CD8-positive, alpha-beta memory T cell (primary cell): Measurements from ENCODE around the gene ADIRF. TPM values are rescaled to one million over a fixed set of nuclear protein-coding genes. Genes with fewer than 3 reads are reported as not detected.
"Not testable (repeated sequence)": the region's sequence is repeated elsewhere in the genome, so short reads cannot be mapped to it uniquely, and the experiment has no call there.

Experiments used
- CTCF ChIA-PET: fragments of 350-600 bp; sonication (Branson Sonifier 250); formaldehyde crosslinking; loops from one replicate; lab custom pipeline; 2021; ENCODE audit warnings: antibody characterized with exemption; lab: Charles Lee
- POLR2A ChIA-PET: fragments of 350-600 bp; sonication (Branson Sonifier 250); formaldehyde crosslinking; loops from one replicate; lab custom pipeline; 2021; ENCODE audit warnings: antibody characterized with exemption; lab: Charles Lee
- DNase-seq, 5 donors: peaks; one replicate each; pipeline versions ENCODE4 v3.0.0 to v3.0.0-alpha.2; 2020 to 2022; ENCODE audit warnings: mixed read lengths in 1 of 5
- H3K27ac ChIP-seq: one replicate; pipeline ENCODE4 v1.7.0; 2013; ENCODE audit warnings: low read depth, mild to moderate bottlenecking, low read length, moderate library complexity
- H3K27me3 ChIP-seq: 2 replicates; pipeline ENCODE4 v1.7.0; 2013; ENCODE audit warnings: low read length, mild to moderate bottlenecking; ENCODE audit not compliant: insufficient read depth, poor library complexity, severe bottlenecking
- H3K36me3 ChIP-seq: 2 replicates; pipeline ENCODE4 v1.7.0; 2013; ENCODE audit warnings: mild to moderate bottlenecking, low read length, moderate library complexity; ENCODE audit not compliant: insufficient read depth
- H3K4me1 ChIP-seq: 2 replicates; pipeline ENCODE4 v1.7.0; 2013; ENCODE audit warnings: mild to moderate bottlenecking, low read length, moderate library complexity; ENCODE audit not compliant: insufficient read depth
- H3K4me3 ChIP-seq: 2 replicates; pipeline ENCODE4 v1.7.0; 2013; ENCODE audit warnings: mild to moderate bottlenecking, low read length
- H3K9me3 ChIP-seq: 2 replicates; pipeline ENCODE4 v1.7.0; 2013; ENCODE audit warnings: mild to moderate bottlenecking, low read length
- H3K27ac Mint-ChIP-seq, 8 donors: one replicate each; pipeline ENCODE4 v1.8.0; 2020 to 2021; ENCODE audit warnings: mixed read lengths in 8 of 8, mild to moderate bottlenecking in 6 of 8, inconsistent platforms in 3 of 8, moderate library complexity in 3 of 8
- H3K27me3 Mint-ChIP-seq, 2 donors: one replicate each; pipeline ENCODE4 v1.8.0; 2020 to 2021; ENCODE audit warnings: mixed read lengths in 2 of 2, mild to moderate bottlenecking in 1 of 2, moderate library complexity in 1 of 2
- H3K36me3 Mint-ChIP-seq, 3 donors: one replicate each; pipeline ENCODE4 v1.8.0; 2020 to 2021; ENCODE audit warnings: mixed read lengths in 3 of 3, inconsistent platforms in 1 of 3, mild to moderate bottlenecking in 1 of 3
- H3K4me1 Mint-ChIP-seq, 3 donors: one replicate each; pipeline ENCODE4 v1.8.0; 2020 to 2021; ENCODE audit warnings: mixed read lengths in 3 of 3, inconsistent platforms in 1 of 3, mild to moderate bottlenecking in 1 of 3
- H3K4me3 Mint-ChIP-seq, 7 donors: one replicate each; pipeline ENCODE4 v1.8.0; 2020 to 2021; ENCODE audit warnings: mixed read lengths in 7 of 7, mild to moderate bottlenecking in 6 of 7, moderate library complexity in 4 of 7, inconsistent platforms in 2 of 7
- H3K9me3 Mint-ChIP-seq, 5 donors: one replicate each; pipeline ENCODE4 v1.8.0; 2020 to 2022; ENCODE audit warnings: mixed read lengths in 5 of 5, mild to moderate bottlenecking in 3 of 5, moderate library complexity in 2 of 5, inconsistent platforms in 1 of 5
- polyA plus RNA-seq: library from polyadenylated mRNA; unstranded; fragments of 300-500 nt; fragmentation: Illumina TruSeq; gene quantifications from one replicate; pipeline ENCODE4 v1.2.3, GENCODE V29; 2021
- total RNA-seq, 2 experiments: library from RNA; stranded (reverse); gene quantifications; one replicate each; pipeline ENCODE4 v1.2.3, GENCODE V29; 2021

Gene ADIRF
- total and polyA plus RNA-seq, 3 experiments from 2014 or later = not detected

GRCh38 chr10:86970982-86971231 is 2.6 kb downstream of the ADIRF start:
- no peak for DNase-seq
- Mint-ChIP-seq H3K27ac (peak overlapping the region; percentile 74 to 97 (median 89)), H3K9me3 (no peaks in the 10 kb centered on the region), H3K4me1 (peaks cover 24 to 50% (median 33%) of the 10 kb centered on the region in 3 donors), H3K27me3 (peaks cover 0 to 2% of the 10 kb centered on the region in 2 donors), H3K36me3 (no peaks in the 10 kb centered on the region), H3K4me3 (peak overlapping the region; percentile 76 to 92 (median 82))
- peak overlapping the region; percentile 71 for H3K4me3 ChIP-seq
- CTCF ChIA-PET = interaction anchor here (1.0 to 1.7 kb wide), 3 partner anchors 14 to 31 kb away, joined by 4 to 7 read pairs (median 6); partner anchors contain the start of gene MMRN2
- POLR2A ChIA-PET = interaction anchor here (0.6 to 1.3 kb wide), 10 partner anchors 10 to 1854 kb away, joined by 3 to 9 read pairs (median 4); partner anchors contain the start of genes ATAD1, BMPR1A, GLUD1 and SHLD2
- H3K4me1 ChIP-seq = peaks cover 42% of the 10 kb centered on the region
- no peaks in the 10 kb centered on the region for H3K9me3 ChIP-seq
- no peaks in the 10 kb centered on the region for H3K36me3 ChIP-seq
- no peaks in the 10 kb centered on the region for H3K27me3 ChIP-seq
- peak overlapping the region; percentile 61 for H3K27ac ChIP-seq

- Mint-ChIP-seq H3K4me3 (peak overlapping the region; percentile 76 to 92 (median 82)), H3K27ac (peak overlapping the region; percentile 90 to 97 (median 94)), H3K27me3 (peaks cover 0 to 2% of the 10 kb centered on the region in 2 donors), H3K9me3 (no peaks in the 10 kb centered on the region), H3K4me1 (peaks cover 18 to 45% (median 28%) of the 10 kb centered on the region in 3 donors), H3K36me3 (no peaks in the 10 kb centered on the region)
- Histone ChIP-seq H3K27me3 (no peaks in the 10 kb centered on the region), H3K4me3 (peak overlapping the region; percentile 71), H3K36me3 (no peaks in the 10 kb centered on the region), H3K27ac (peak overlapping the region; percentile 61), H3K4me1 (peaks cover 37% of the 10 kb centered on the region), H3K9me3 (no peaks in the 10 kb centered on the region)
- ChIA-PET POLR2A (interaction anchor here (0.6 to 1.3 kb wide), 10 partner anchors 11 to 1853 kb away, joined by 3 to 9 read pairs (median 4); partner anchors contain the start of genes ATAD1, BMPR1A, GLUD1 and SHLD2), CTCF (interaction anchor here (1.0 to 1.7 kb wide), 3 partner anchors 15 to 32 kb away, joined by 4 to 7 read pairs (median 6); partner anchors contain the start of gene MMRN2)
- DNase-seq = peak; percentile 86 to 95 (median 89)
Observed at GRCh38 chr10:86971232-86971991, 3.1 kb downstream of the ADIRF start.

- peak overlapping the region; percentile 4 to 66 (median 39) for H3K4me3 Mint-ChIP-seq
- POLR2A ChIA-PET = no interaction called here
- H3K27me3 ChIP-seq = no peaks in the 10 kb centered on the region
- H3K4me3 ChIP-seq = no peak overlapping the region
- H3K27ac Mint-ChIP-seq = peak overlapping the region in 7 of 8 donors; percentile 7 to 86 (median 68)
- peaks cover 0 to 2% of the 10 kb centered on the region in 2 donors for H3K27me3 Mint-ChIP-seq
- no peaks in the 10 kb centered on the region for H3K36me3 Mint-ChIP-seq
- peaks cover 31% of the 10 kb centered on the region for H3K4me1 ChIP-seq
- peaks cover 15 to 35% (median 21%) of the 10 kb centered on the region in 3 donors for H3K4me1 Mint-ChIP-seq
- no peaks in the 10 kb centered on the region for H3K36me3 ChIP-seq
- no peaks in the 10 kb centered on the region for H3K9me3 Mint-ChIP-seq
- H3K27ac ChIP-seq = no peak overlapping the region
- CTCF ChIA-PET = no interaction called here
- no peak for DNase-seq
- H3K9me3 ChIP-seq = no peaks in the 10 kb centered on the region
Observed at GRCh38 chr10:86972613-86973380, 4.5 kb downstream of the ADIRF start.

- Histone ChIP-seq H3K36me3 (no peaks in the 10 kb centered on the region), H3K4me3 (no peak overlapping the region), H3K27me3 (no peaks in the 10 kb centered on the region), H3K27ac (no peak overlapping the region), H3K9me3 (no peaks in the 10 kb centered on the region), H3K4me1 (peaks cover 22% of the 10 kb centered on the region)
- Mint-ChIP-seq H3K27me3 (peaks cover 0 to 2% of the 10 kb centered on the region in 2 donors), H3K9me3 (no peaks in the 10 kb centered on the region), H3K36me3 (no peaks in the 10 kb centered on the region), H3K4me3 (peak overlapping the region in 1 of 7 donors; percentile 71), H3K4me1 (peaks cover 15 to 27% (median 17%) of the 10 kb centered on the region in 3 donors), H3K27ac (peak overlapping the region in 4 of 8 donors; percentile 41 to 64 (median 54))
- ChIA-PET CTCF (interaction anchor here (1.3 kb wide), 1 partner anchor 8 kb away, joined by 4 read pairs; no protein-coding TSS in a partner anchor), POLR2A (no interaction called here)
- DNase-seq = no peak
Observed at GRCh38 chr10:86974484-86974883, 6.2 kb downstream of the ADIRF start.

- POLR2A ChIA-PET = no interaction called here
- Histone ChIP-seq H3K27ac (no peak overlapping the region), H3K4me3 (no peak overlapping the region), H3K4me1 (peaks cover 6% of the 10 kb centered on the region), H3K36me3 (no peaks in the 10 kb centered on the region), H3K27me3 (no peaks in the 10 kb centered on the region), H3K9me3 (no peaks in the 10 kb centered on the region)
- Mint-ChIP-seq H3K27ac (no peak overlapping the region), H3K4me3 (no peak overlapping the region), H3K27me3 (peaks cover 0 to 2% of the 10 kb centered on the region in 2 donors), H3K4me1 (peaks cover 10% of the 10 kb centered on the region in 3 donors), H3K9me3 (no peaks in the 10 kb centered on the region), H3K36me3 (no peaks in the 10 kb centered on the region)
- no peak for DNase-seq
- CTCF ChIA-PET = interaction anchor here (1.3 kb wide), 1 partner anchor 10 kb away, joined by 4 read pairs; no protein-coding TSS in a partner anchor
Observed at GRCh38 chr10:86976362-86977056, 8.2 kb downstream of the ADIRF start.

- POLR2A ChIA-PET, H3K9me3 ChIP-seq, H3K27me3 ChIP-seq, H3K4me3 ChIP-seq, H3K36me3 Mint-ChIP-seq, H3K27me3 Mint-ChIP-seq, H3K27ac ChIP-seq, H3K4me1 ChIP-seq, H3K9me3 Mint-ChIP-seq, H3K4me1 Mint-ChIP-seq, H3K4me3 Mint-ChIP-seq, CTCF ChIA-PET, DNase-seq, H3K36me3 ChIP-seq: not testable (repeated sequence)
- peak overlapping the region in 1 of 8 donors; percentile 58 for H3K27ac Mint-ChIP-seq
Observed at GRCh38 chr10:86978457-86978856, 10.2 kb downstream of the ADIRF start.

GRCh38 chr10:86979296-86979818 is 11.1 kb downstream of the ADIRF start:
- no peak for DNase-seq
- Mint-ChIP-seq H3K27ac (peak overlapping the region in 1 of 8 donors; percentile 15), H3K9me3 (no peaks in the 10 kb centered on the region), H3K4me1 (no peaks in the 10 kb centered on the region), H3K27me3 (no peaks in the 10 kb centered on the region), H3K4me3 (no peak overlapping the region), H3K36me3 (no peaks in the 10 kb centered on the region)
- H3K4me1 ChIP-seq = no peaks in the 10 kb centered on the region
- POLR2A ChIA-PET = no interaction called here
- CTCF ChIA-PET = interaction anchor here (0.6 kb wide), 1 partner anchor 40 kb away, joined by 5 read pairs; no protein-coding TSS in a partner anchor
- H3K27ac ChIP-seq = no peak overlapping the region
- H3K27me3 ChIP-seq = no peaks in the 10 kb centered on the region
- no peak overlapping the region for H3K4me3 ChIP-seq
- H3K36me3 ChIP-seq = no peaks in the 10 kb centered on the region
- no peaks in the 10 kb centered on the region for H3K9me3 ChIP-seq
